Tibial nerve (tissue), 3 donors: ENCODE results near the gene URM1.

Experiments used
- POLR2A ChIP-seq, 2 donors: fragments of 450-650 bp; IDR thresholded peaks; one replicate each; pipeline ENCODE4 v1.6.1; 2017; ENCODE audit warnings: antibody characterized with exemption in 2 of 2, mild to moderate bottlenecking in 2 of 2, moderate library complexity in 2 of 2
- TF ChIP-seq, protein P1 (sequence below), 5 experiments: fragments of 200-600 bp in 3 of 5; fragments of 450-650 bp in 2 of 5; sonication (generic) in 3 of 5; IDR thresholded peaks; one replicate each; pipeline ENCODE4 v1.5.1; 2016 to 2019; ENCODE audit warnings: antibody characterized with exemption in 5 of 5, mild to moderate bottlenecking in 3 of 5, moderate library complexity in 2 of 5

DNA sequence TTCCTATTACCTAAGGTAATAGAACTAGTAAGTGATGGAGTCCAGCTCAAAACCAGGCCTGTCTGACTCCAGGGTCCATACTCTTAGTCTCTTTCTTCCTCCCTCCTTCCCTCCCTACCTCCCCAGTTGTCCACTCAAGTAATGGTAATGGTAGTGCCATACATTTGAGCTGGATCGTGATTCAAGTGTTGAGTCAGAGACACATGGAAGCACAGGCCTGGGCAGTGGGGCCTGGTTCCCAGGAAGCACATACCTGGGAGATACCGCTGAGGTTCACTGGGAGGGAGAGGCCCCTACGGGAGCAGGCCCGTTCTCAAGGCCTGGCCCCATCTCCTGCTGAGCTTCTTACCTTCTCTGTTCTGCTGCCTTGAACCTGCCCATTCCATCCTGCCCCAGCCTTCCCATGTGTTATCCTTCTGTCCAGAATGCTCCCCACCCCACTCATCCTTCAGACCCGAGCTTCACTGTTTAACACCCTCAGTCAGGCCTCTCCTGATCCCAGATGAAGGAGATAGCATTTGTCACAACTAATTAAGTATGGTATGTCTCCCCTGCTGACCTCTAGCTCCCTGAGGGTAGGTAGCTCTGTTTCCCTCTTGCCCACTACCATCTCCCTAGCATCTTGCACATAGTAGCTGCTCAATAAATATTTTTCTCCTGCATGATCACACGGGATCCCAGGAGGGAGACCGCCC lies 13.8 kb downstream of the URM1 start:
- TF ChIP-seq, protein P1, sequence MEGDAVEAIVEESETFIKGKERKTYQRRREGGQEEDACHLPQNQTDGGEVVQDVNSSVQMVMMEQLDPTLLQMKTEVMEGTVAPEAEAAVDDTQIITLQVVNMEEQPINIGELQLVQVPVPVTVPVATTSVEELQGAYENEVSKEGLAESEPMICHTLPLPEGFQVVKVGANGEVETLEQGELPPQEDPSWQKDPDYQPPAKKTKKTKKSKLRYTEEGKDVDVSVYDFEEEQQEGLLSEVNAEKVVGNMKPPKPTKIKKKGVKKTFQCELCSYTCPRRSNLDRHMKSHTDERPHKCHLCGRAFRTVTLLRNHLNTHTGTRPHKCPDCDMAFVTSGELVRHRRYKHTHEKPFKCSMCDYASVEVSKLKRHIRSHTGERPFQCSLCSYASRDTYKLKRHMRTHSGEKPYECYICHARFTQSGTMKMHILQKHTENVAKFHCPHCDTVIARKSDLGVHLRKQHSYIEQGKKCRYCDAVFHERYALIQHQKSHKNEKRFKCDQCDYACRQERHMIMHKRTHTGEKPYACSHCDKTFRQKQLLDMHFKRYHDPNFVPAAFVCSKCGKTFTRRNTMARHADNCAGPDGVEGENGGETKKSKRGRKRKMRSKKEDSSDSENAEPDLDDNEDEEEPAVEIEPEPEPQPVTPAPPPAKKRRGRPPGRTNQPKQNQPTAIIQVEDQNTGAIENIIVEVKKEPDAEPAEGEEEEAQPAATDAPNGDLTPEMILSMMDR (IDR thresholded peaks at IDR 0.05), result no peak
- no peak for TF ChIP-seq POLR2A (IDR thresholded peaks at IDR 0.05)
